ENCODE measurements around the gene ATG9B.

The ATG9B gene

DNA sequence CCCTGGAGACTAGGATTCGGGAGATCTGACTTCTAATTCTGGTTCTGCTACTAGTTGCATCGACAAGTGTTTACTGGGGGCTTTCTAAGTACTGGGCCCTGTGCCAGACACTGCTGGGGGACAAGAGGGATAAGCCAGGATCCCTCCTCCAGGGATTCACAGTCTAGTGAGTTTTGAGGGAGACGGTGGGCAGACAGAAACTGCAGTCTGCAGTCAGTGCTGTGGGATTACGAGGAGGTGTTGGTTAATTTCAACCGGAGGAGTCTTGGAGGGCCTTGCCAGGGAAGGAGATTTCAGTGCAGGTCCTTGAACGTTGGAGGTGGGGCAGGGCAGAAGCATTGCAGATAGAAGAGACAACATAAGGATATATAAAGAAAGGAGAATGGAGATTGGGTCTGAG, 42.6 kb downstream of the ATG9B start:
- Histone ChIP-seq H3K9me3 (ENCODE audit: control insufficient read depth, low read length) (no peaks in the 10 kb centered on the region), H3K4me3 (ENCODE audit: insufficient read depth, low read depth, low read length) (no peak overlapping the region), H3K27me3 (ENCODE audit: control insufficient read depth, insufficient read depth, low read length, poor library complexity, severe bottlenecking) (peaks cover 9% of the 10 kb centered on the region), H3K27ac (ENCODE audit: insufficient read depth, low read depth, low read length, poor library complexity, severe bottlenecking) (no peak overlapping the region), H3K36me3 (ENCODE audit: control insufficient read depth, insufficient read depth, low read length) (no peaks in the 10 kb centered on the region), H3K4me1 (ENCODE audit: control insufficient read depth, insufficient read depth, low read length) (peaks cover 25% of the 10 kb centered on the region)
- 83 to 84% methylated on average over 5 of the region's 6 CpGs for WGBS, 2 experiments

DNA sequence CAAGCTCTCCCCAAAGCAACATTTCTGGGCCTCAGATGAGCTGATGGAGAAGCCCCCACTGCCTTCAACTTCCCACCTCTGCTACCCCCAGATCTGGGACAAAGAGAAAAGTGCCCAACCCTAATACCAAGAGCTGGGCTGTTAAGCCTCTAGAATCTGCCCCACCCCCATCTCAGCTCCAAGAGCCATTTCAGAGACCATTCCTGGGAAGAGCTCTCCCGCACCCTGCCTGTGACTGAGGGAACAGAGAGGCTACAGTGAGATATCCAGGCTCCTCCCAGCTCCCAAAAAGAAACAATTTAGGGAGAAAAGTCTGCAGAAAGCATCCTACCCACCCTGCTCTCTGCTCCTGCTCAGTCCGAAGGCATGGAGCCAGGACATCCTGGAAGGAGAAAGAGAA, 43.6 kb downstream of the ATG9B start:
- Histone ChIP-seq H3K4me1 (ENCODE audit: control insufficient read depth, insufficient read depth, low read length) (peaks cover 35% of the 10 kb centered on the region), H3K4me3 (ENCODE audit: insufficient read depth, low read depth, low read length) (no peak overlapping the region), H3K36me3 (ENCODE audit: control insufficient read depth, insufficient read depth, low read length) (no peaks in the 10 kb centered on the region), H3K9me3 (ENCODE audit: control insufficient read depth, low read length) (no peaks in the 10 kb centered on the region), H3K27ac (ENCODE audit: insufficient read depth, low read depth, low read length, poor library complexity, severe bottlenecking) (no peak overlapping the region), H3K27me3 (ENCODE audit: control insufficient read depth, insufficient read depth, low read length, poor library complexity, severe bottlenecking) (peaks cover 19% of the 10 kb centered on the region)
- WGBS, 2 experiments = 34 to 43% methylated on average over 2 of the region's 2 CpGs

GRCh38 chr7:150979713-150980390, 44.4 kb downstream of the ATG9B start:
- 56 to 61% methylated on average over 7 of the region's 7 CpGs for WGBS, 2 experiments
- H3K4me3 ChIP-seq (ENCODE audit: insufficient read depth, low read depth, low read length) = peak overlapping the region; percentile 51

GRCh38 chr7:150978126-150978789, 46.0 kb downstream of the ATG9B start, which contains the start of gene KCNH2:
Gene KCNH2, minus strand, starts transcription at chr7:150978321. Its CDS starts 408 bp downstream, at chr7:150977913.
- 0% methylated on average over 72 to 81 of the region's 81 CpGs for WGBS, 2 experiments
- Histone ChIP-seq H3K9me3 (ENCODE audit: control insufficient read depth, low read length) (no peaks in the 10 kb centered on the region), H3K4me3 (ENCODE audit: insufficient read depth, low read depth, low read length) (peak within 1 kb of the TSS; percentile 51), H3K27ac (ENCODE audit: insufficient read depth, low read depth, low read length, poor library complexity, severe bottlenecking) (peak within 1 kb of the TSS; percentile 80), H3K36me3 (ENCODE audit: control insufficient read depth, insufficient read depth, low read length) (no peaks in the 10 kb centered on the region), H3K4me1 (ENCODE audit: control insufficient read depth, insufficient read depth, low read length) (peaks cover 44% of the 10 kb centered on the region), H3K27me3 (ENCODE audit: control insufficient read depth, insufficient read depth, low read length, poor library complexity, severe bottlenecking) (peaks cover 25% of the 10 kb centered on the region)

More at GRCh38 chr7:150979713-150980390, 44.4 kb downstream of the ATG9B start:
- Histone ChIP-seq H3K36me3 (ENCODE audit: control insufficient read depth, insufficient read depth, low read length) (no peaks in the 10 kb centered on the region), H3K4me1 (ENCODE audit: control insufficient read depth, insufficient read depth, low read length) (peaks cover 40% of the 10 kb centered on the region), H3K27me3 (ENCODE audit: control insufficient read depth, insufficient read depth, low read length, poor library complexity, severe bottlenecking) (peaks cover 25% of the 10 kb centered on the region), H3K27ac (ENCODE audit: insufficient read depth, low read depth, low read length, poor library complexity, severe bottlenecking) (peak overlapping the region; percentile 80), H3K9me3 (ENCODE audit: control insufficient read depth, low read length) (no peaks in the 10 kb centered on the region)

GRCh38 chr7:150977382-150978125, 46.7 kb downstream of the ATG9B start:
- Histone ChIP-seq H3K4me1 (ENCODE audit: control insufficient read depth, insufficient read depth, low read length) (peaks cover 44% of the 10 kb centered on the region), H3K4me3 (ENCODE audit: insufficient read depth, low read depth, low read length) (peak overlapping the region; percentile 39), H3K9me3 (ENCODE audit: control insufficient read depth, low read length) (no peaks in the 10 kb centered on the region), H3K27ac (ENCODE audit: insufficient read depth, low read depth, low read length, poor library complexity, severe bottlenecking) (no peak overlapping the region), H3K27me3 (ENCODE audit: control insufficient read depth, insufficient read depth, low read length, poor library complexity, severe bottlenecking) (peaks cover 25% of the 10 kb centered on the region), H3K36me3 (ENCODE audit: control insufficient read depth, insufficient read depth, low read length) (no peaks in the 10 kb centered on the region)
- WGBS, 2 experiments = 3 to 4% methylated on average over 59 to 61 of the region's 62 CpGs

GRCh38 chr7:150976529-150977381, 47.5 kb downstream of the ATG9B start:
- Histone ChIP-seq H3K36me3 (ENCODE audit: control insufficient read depth, insufficient read depth, low read length) (no peaks in the 10 kb centered on the region), H3K27ac (ENCODE audit: insufficient read depth, low read depth, low read length, poor library complexity, severe bottlenecking) (no peak overlapping the region), H3K27me3 (ENCODE audit: control insufficient read depth, insufficient read depth, low read length, poor library complexity, severe bottlenecking) (peaks cover 25% of the 10 kb centered on the region), H3K4me3 (ENCODE audit: insufficient read depth, low read depth, low read length) (peak overlapping the region; percentile 39), H3K4me1 (ENCODE audit: control insufficient read depth, insufficient read depth, low read length) (peaks cover 51% of the 10 kb centered on the region), H3K9me3 (ENCODE audit: control insufficient read depth, low read length) (no peaks in the 10 kb centered on the region)
- 11 to 15% methylated on average over 11 to 13 of the region's 13 CpGs for WGBS, 2 experiments

GRCh38 chr7:150975536-150976319, 48.6 kb downstream of the ATG9B start:
- peaks cover 25% of the 10 kb centered on the region for H3K27me3 ChIP-seq (ENCODE audit: control insufficient read depth, insufficient read depth, low read length, poor library complexity, severe bottlenecking)

GRCh38 chr7:150974468-150975391, 49.6 kb downstream of the ATG9B start:
- Histone ChIP-seq H3K27ac (ENCODE audit: insufficient read depth, low read depth, low read length, poor library complexity, severe bottlenecking) (no peak overlapping the region), H3K36me3 (ENCODE audit: control insufficient read depth, insufficient read depth, low read length) (no peaks in the 10 kb centered on the region), H3K4me1 (ENCODE audit: control insufficient read depth, insufficient read depth, low read length) (peaks cover 55% of the 10 kb centered on the region), H3K9me3 (ENCODE audit: control insufficient read depth, low read length) (no peaks in the 10 kb centered on the region), H3K4me3 (ENCODE audit: insufficient read depth, low read depth, low read length) (peak overlapping the region; percentile 57), H3K27me3 (ENCODE audit: control insufficient read depth, insufficient read depth, low read length, poor library complexity, severe bottlenecking) (peaks cover 25% of the 10 kb centered on the region)
- WGBS, 2 experiments = 3 to 4% methylated on average over 86 to 89 of the region's 89 CpGs

More at GRCh38 chr7:150975536-150976319, 48.6 kb downstream of the ATG9B start:
- no peak overlapping the region for H3K27ac ChIP-seq (ENCODE audit: insufficient read depth, low read depth, low read length, poor library complexity, severe bottlenecking)
- H3K4me1 ChIP-seq (ENCODE audit: control insufficient read depth, insufficient read depth, low read length) = peaks cover 55% of the 10 kb centered on the region
- 72 to 73% methylated on average over 9 of the region's 9 CpGs for WGBS, 2 experiments
- H3K36me3 ChIP-seq (ENCODE audit: control insufficient read depth, insufficient read depth, low read length) = no peaks in the 10 kb centered on the region
- peak overlapping the region; percentile 57 for H3K4me3 ChIP-seq (ENCODE audit: insufficient read depth, low read depth, low read length)
- no peaks in the 10 kb centered on the region for H3K9me3 ChIP-seq (ENCODE audit: control insufficient read depth, low read length)
